Measurements from ENCODE around the gene DDX42. TPM values are rescaled to one million over a fixed set of nuclear protein-coding genes. Genes with fewer than 3 reads are reported as not detected.

DDX42 gene
- total RNA-seq, 1 experiment from 2014 or later, result 174 TPM

GRCh38 chr17:63786117-63786516 lies 12.1 kb downstream of the DDX42 start (continued):
- no peak for TF ChIP-seq EGR1 (IDR thresholded peaks at IDR 0.05; ENCODE audit: low read depth)
- no peak for TF ChIP-seq ATF3 (IDR thresholded peaks at IDR 0.05)

GRCh38 chr17:63786971-63787711 lies 13.2 kb downstream of the DDX42 start:
- TF ChIP-seq REST (IDR thresholded peaks at IDR 0.05; ENCODE audit: low read depth) (no peak), ELF1 (IDR thresholded peaks at IDR 0.05; ENCODE audit: borderline replicate concordance, low read depth) (no peak), SIN3A (IDR thresholded peaks at IDR 0.05; ENCODE audit: low read depth) (no peak), ZBTB33 (IDR thresholded peaks at IDR 0.05; ENCODE audit: extremely low read depth, insufficient replicate concordance, low read length) (no peak), CBX3 (IDR thresholded peaks at IDR 0.05; ENCODE audit: low read depth) (0 out of 2 replicates have a peak, but pooled peaks have one; percentile 24), JUND (IDR thresholded peaks at IDR 0.05) (no peak; the same call in 1 of the 2 replicates), RAD21 (IDR thresholded peaks at IDR 0.05; ENCODE audit: low read depth) (no peak), FOSL1 (IDR thresholded peaks at IDR 0.05; ENCODE audit: low read depth) (peak; percentile 60), SP1 (IDR thresholded peaks at IDR 0.05; ENCODE audit: low read depth) (peak; percentile 50), EZH2phosphoT487 (IDR thresholded peaks at IDR 0.05; ENCODE audit: borderline replicate concordance) (no peak), MAX (IDR thresholded peaks at IDR 0.05) (no peak), ATF3 (IDR thresholded peaks at IDR 0.05) (no peak)
- Histone ChIP-seq H3K4me3 (replicated peaks in 1 of 2; ENCODE audit: low read depth in 1 of 2, low read length in 2 of 2) (no peak overlapping the region), H3K27me3 (ENCODE audit: insufficient read depth, low read length) (no peaks in the 10 kb centered on the region), H3K36me3 (ENCODE audit: control insufficient read depth in 1 of 2, insufficient read depth in 2 of 2, low read length in 2 of 2) (peaks cover 44 to 50% of the 10 kb centered on the region in 2 experiments), H3K9me2 (ENCODE audit: insufficient read depth) (no peaks in the 10 kb centered on the region), H2AFZ (ENCODE audit: low read depth, low read length, poor library complexity, severe bottlenecking) (no peak overlapping the region), H3K9me3 (ENCODE audit: control insufficient read depth in 1 of 2, insufficient read depth in 1 of 2, low read depth in 1 of 2, low read length in 2 of 2) (no peaks in the 10 kb centered on the region), H3K79me2 (ENCODE audit: insufficient read depth, low read length) (peaks cover 100% of the 10 kb centered on the region), H3K4me1 (ENCODE audit: control insufficient read depth in 1 of 2, insufficient read depth in 2 of 2, low read length in 2 of 2) (peaks cover 8 to 56% of the 10 kb centered on the region in 2 experiments; a peak in 3 of 4 replicates), H4K20me1 (ENCODE audit: insufficient read depth) (peaks cover 38% of the 10 kb centered on the region; the same call in 1 of the 2 replicates), H3K27ac (ENCODE audit: low read depth, low read length) (peak overlapping the region; percentile 49; the same call in 1 of the 2 replicates), H3K4me2 (ENCODE audit: low read length) (peak overlapping the region; percentile 38), H3K9ac (ENCODE audit: low read length) (0 out of 2 replicates have a peak overlapping the region, but pooled peaks have one; percentile 1)
- RAD21 ChIA-PET (ENCODE audit: low non-redundant PET in 1 of 2, low total read pairs in 2 of 2, uncharacterized antibody in 2 of 2, unreplicated experiment in 2 of 2), result no interaction called here
- CTCF ChIA-PET, result no interaction called here
- POLR2A ChIA-PET, result interaction anchor here (5.8 kb wide), 1 partner anchor 13 kb away, joined by 42 read pairs; the partner anchor contains the start of genes CCDC47 and DDX42
- DNase-seq (ENCODE audit: low read depth, low spot score), result peak; percentile 62
- peak; percentile 79 for ATAC-seq
- BruUV-seq (replicated peaks), result no TSS peak
- intact Hi-C loops (cut with micrococcal nuclease), result no loop called here
